PC-9 (cell line): Measurements from ENCODE around the gene LUC7L3.

ENCODE experiments used
- EZH2 ChIP-seq: fragments of 200-600 bp; sonication (generic); IDR thresholded peaks from 2 replicates; pipeline ENCODE4 v1.8.0; 2017; ENCODE audit warnings: antibody characterized with exemption, low read depth
- TF ChIP-seq, protein P1 (sequence below): fragments of 200-600 bp; sonication (generic); conservative IDR thresholded peaks from 2 replicates; pipeline ENCODE4 v1.6.1; 2017; ENCODE audit warnings: mixed run types, antibody characterized with exemption, mild to moderate bottlenecking, moderate library complexity

GRCh38 chr17:50677851-50678375 lies 41.5 kb upstream of the LUC7L3 start:
- TF ChIP-seq, protein P1, sequence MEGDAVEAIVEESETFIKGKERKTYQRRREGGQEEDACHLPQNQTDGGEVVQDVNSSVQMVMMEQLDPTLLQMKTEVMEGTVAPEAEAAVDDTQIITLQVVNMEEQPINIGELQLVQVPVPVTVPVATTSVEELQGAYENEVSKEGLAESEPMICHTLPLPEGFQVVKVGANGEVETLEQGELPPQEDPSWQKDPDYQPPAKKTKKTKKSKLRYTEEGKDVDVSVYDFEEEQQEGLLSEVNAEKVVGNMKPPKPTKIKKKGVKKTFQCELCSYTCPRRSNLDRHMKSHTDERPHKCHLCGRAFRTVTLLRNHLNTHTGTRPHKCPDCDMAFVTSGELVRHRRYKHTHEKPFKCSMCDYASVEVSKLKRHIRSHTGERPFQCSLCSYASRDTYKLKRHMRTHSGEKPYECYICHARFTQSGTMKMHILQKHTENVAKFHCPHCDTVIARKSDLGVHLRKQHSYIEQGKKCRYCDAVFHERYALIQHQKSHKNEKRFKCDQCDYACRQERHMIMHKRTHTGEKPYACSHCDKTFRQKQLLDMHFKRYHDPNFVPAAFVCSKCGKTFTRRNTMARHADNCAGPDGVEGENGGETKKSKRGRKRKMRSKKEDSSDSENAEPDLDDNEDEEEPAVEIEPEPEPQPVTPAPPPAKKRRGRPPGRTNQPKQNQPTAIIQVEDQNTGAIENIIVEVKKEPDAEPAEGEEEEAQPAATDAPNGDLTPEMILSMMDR = no peak
- no peak for TF ChIP-seq EZH2
